Raji (cell line): ENCODE data around the gene CAMTA1.

Source experiments
- POLR2A ChIP-seq: IDR thresholded peaks from 2 replicates; pipeline ENCODE4 v1.6.1; 2011; ENCODE audit warnings: low read depth, low read length, control low read depth; ENCODE audit not compliant: insufficient read depth

CAMTA1 gene

DNA sequence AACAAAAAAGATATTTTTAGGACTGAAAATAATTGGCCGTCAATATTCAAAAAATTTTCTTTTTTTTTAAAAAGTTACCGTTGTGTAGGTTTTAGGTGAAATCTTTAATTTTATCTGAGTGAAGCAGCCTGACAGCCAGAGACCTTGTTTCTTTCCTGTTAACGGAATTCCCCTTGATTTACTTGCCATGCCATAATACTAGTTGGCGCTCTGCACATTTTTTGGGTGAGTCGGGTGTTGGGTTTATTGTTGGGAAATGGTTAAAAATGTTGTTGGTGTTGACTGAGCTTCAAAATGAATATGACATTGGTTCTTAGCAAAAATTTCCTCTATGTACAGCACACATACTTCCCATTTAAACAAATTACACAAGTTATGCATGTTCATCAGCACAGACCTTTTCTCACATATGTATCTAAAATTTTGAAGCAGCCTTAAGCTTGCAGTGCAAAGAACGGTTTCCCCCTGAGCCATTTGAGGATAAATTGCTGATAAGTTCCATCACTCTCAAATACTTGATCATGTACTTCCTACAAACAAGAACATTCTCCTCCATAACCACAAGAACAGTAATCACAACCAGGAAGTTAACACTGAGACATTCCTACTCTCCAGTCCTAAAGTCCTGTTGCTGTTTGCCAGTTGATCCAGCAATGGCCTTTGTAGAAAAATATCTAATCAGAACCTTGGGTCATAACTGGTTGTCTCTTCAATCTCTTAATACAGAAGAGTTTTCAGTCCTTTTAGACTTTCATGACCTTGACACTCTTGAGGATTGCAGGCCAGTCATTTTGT is 34.2 kb downstream of the CAMTA1 start:
- TF ChIP-seq POLR2A = no peak

DNA sequence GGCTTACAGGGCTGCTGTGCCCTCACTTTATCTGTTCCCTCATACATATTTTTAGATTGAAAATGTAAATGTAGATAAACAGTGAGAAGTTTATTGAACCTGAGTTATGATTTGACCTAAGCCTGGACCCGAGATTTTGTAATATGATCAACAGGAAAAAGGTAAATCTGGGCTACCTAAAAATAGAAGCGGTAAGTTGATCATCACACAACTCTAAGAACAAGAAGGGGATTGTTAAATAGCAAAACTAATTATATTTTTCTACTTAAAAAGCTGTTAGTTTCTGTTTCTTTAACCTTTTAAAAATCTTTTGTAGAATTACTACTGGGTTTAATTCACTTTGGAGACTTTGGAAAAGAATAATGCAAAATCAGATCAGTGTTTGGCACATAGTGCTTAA is 35.6 kb downstream of the CAMTA1 start:
- no peak for TF ChIP-seq POLR2A

DNA sequence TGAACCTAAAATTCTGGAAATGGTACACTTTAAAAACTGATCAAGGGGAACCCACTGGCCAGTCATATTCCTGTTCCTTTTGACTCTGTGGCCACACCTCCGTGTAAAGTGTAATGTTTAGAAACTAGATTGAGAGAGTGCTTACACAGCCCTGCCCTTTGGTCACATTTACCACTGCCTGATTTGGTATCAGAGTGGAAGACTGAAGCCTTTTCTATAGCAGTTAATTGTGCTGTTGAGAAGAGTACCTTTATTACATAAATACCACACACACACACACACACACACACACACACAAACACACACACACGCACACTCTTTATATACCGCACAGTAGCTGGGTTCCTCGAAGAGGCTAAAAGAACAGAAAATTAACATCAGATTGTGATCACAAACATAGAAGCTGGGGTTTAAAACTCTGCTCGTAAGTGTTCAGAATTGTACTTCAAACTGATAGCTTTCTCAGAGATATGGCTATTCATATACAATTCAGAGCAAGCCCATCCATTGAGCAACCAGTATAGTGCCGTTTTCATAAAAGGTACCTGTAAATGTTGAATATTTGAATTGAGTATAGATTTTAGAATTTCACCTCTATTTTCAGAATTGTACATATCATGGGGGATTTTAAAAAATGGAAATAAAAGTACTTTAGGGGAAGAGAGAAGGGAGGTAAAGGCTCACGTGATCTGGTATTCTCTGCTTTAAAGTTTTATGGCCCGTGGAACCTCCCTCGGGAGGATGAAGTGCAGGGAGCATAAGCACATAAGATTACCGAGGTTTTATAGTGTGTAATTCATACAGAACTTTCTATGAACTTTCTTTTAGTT is 37.5 kb downstream of the CAMTA1 start:
- no peak for TF ChIP-seq POLR2A

DNA sequence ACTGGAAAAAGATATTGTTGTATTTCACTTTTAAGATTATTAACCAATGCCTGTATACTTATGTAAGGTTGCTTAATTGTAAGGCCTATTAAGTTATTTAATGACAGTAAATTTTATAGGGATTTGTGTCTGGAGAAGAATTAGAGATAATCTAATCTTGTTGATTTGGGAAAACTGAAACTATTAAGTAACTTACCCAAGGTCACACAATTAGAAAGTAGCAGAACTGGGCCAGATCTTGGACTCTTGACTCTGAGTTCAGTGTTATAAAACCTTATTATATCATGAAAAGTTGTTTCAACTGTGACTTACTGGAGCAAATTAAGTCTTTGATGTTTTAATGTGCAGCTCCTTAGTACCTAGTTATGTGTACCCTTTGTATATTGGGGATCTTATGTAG is 38.5 kb downstream of the CAMTA1 start:
- no peak for TF ChIP-seq POLR2A

DNA sequence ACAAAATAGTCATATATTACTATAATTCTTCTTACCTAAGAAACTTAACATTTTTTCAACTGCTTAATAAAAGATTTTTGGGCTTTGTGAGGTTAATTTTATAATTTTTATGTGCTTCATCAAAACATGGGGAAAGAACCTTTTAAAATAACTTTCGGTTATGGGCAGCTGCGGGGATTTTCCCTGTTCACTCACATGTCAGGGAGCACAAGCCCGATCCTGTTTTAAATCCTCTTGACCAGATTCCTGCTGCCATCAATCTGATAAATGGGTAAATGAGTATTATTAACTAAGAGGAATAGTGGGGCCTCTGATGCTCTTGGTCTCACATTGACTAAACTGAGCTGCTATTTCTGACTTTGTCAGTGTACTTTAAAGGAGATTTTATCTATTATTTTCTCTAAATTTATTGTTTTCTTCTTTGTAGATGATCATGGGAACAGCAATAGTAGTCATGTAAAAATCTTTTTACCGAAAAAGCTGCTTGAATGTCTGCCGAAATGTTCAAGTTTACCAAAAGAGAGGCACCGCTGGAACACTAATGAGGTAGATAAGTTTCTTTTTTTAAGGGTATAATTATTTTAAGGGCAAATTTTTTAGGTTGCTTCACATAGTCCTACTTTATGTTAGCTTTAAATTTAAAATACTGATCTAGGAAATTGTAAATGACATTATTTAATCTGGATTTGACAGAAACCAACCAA is 39.6 kb downstream of the CAMTA1 start:
- TF ChIP-seq POLR2A = no peak

DNA sequence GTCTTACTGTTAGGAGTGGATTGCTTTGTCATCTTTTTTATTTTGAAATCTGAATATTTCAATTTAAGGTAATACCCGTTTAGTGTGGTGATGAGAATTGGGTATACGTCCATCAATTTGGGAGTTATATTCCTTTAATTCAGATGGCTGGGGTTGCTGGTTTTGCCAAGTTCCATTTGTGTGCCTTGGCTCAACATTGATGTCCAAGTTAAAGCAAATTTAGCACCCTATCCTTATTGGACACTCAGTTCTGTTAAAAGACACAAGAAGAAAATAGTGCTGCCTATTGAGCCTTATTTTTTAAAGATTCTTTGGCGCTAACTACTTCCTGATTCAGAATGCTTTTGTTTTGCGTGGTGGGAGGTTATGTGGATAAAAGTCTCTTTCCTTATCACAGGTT is 40.6 kb downstream of the CAMTA1 start:
- TF ChIP-seq POLR2A = no peak

DNA sequence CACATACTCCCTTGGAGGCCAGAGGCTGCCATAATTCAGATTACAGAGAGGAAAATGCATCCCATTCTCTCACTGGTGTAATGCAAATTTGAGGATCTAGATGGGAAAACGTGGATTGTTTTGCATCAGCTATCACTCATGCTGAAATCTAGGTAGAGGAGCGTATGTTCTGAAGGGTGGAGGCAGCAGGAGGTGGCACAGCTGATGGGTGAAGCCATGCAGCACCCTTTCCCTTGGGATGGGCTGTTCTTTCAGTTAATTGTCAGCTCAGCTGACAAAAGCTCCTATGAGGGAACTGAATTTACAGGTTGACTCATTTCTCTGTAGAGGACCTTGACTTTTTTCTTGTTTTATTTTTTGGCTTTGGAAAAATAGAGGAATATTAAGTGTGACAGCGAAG is 41.8 kb downstream of the CAMTA1 start:
- TF ChIP-seq POLR2A = no peak

DNA sequence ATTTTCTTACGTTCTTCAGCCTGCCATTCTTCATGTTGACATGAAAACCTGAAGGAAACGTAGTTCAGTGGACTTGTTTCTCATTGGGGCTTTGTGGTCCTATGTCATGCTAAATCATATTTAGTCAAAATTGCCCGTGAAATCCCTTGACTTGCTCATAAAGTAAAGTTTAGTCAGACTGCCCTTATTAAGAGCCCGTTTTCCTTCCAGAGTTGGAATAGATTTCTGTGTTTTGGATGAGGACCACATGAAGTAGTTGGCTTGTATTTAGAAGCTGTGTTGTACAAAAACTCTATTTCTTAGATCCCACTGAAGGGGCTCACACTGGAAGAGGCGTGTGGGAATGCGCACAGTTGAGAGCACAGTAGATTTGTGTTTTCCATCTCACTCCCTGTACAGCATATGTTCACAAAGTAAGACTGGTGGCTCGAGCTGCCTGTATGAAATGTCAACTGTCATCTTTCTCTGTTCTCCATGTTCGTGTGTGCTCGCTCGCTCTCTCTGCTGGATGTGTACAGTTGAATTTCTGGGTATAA is 42.4 kb downstream of the CAMTA1 start:
- no peak for TF ChIP-seq POLR2A

DNA sequence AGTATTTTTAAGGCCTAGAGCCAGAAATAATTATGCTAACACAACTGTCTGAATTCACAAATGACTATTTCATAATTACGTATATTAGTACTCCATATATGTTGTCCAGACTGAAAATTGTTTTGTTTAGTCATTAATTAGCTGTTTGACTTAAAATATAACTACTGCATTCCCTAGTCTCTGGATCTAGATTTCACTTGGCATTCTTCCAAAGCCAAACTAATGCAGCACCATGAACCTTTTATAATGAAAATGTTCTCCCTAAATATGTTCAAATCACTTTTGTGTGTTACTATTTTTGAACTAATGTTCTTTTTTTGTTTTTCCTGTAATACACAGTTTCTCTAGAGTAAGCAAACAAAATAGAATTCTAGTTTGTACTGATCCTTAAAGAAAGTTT is 46.1 kb downstream of the CAMTA1 start:
- TF ChIP-seq POLR2A = no peak

DNA sequence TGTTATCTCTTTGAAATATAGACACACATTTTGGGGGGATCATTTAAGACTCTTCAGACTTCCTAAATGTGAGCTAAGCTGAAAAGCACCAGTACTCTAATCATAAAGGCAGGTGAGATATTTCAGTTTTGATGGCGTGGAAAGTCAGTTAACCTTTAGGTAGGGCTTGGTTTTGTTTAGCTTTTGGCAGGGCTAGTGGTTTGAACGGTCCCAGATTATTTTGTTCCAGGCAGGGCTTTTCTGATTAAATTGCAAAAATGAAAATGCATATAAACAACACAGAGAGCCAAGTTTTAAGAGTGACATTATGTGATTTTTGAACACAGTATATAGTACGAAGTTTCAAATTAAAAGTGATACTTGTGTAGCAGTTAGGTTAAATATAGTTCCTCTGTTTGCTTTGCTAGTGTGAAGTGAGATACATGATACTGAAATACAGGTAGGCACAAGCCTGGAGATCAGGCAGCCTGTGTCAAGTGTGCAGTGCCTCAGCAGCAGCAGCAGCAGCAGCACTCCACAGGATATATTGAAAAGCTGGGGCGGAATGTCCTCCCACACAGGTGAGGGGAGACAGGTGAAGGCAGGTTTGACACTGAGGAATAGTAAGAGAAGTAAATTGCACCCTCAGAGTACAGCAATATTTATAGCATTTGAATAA is 47.4 kb downstream of the CAMTA1 start:
- TF ChIP-seq POLR2A = no peak

DNA sequence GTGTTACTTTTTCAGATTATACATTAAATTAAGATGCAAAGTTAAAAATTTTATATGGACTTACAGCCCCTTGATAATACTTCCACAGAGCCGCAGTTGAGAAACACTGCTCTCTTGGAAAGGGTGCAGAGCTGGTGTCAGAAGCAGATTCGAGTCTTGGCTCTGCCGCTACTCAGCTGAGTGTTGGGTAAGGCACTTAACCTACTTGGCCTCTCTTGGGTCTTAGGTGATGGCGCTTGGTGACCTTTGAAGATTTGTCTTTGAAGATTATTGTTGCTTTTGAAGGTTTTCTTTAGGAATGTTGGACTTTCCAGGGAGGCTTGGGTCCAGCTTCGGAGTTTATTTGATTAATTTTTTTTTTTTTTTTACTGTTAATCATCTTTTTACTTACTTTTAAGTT is 48.5 kb downstream of the CAMTA1 start:
- no peak for TF ChIP-seq POLR2A

DNA sequence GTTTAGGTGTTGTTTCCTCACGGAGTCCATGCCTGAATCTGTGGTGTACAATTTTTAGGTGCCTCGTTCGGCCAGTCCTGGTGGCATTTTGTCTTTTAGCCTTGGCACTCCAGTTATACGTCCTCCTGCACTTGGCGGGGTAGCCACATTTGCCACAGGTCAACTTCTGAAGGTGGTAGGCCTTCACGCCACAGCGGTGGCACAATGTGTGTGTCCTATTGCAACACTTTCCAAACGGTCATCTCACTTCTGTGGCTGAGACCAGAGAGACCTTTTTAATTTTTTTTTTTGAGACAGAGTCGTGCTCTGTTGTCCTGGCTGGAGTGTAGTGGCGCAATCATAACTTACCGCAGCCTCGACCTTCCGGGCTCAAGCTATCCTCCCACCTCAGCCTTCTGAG is 49.1 kb downstream of the CAMTA1 start:
- TF ChIP-seq POLR2A = no peak

DNA sequence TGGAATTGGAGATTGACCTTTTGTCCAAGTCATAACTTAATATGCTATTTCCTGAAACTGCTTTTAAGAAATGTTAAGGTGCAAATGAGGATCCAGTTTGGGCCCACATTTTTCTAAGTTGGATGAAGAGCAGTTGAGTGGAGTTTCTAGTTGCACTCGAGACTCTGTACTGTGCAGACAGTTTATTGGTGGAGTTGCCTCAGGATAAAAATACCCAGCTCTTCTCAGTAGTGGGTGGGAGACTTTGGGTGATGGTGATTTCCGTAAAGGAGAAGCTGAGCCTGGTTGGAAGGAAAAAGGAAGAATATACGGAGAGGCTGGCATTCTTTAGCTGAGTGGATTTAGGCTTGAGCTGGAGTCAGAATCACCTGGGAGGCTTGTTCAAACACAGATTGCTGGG is 49.9 kb downstream of the CAMTA1 start:
- TF ChIP-seq POLR2A = no peak

DNA sequence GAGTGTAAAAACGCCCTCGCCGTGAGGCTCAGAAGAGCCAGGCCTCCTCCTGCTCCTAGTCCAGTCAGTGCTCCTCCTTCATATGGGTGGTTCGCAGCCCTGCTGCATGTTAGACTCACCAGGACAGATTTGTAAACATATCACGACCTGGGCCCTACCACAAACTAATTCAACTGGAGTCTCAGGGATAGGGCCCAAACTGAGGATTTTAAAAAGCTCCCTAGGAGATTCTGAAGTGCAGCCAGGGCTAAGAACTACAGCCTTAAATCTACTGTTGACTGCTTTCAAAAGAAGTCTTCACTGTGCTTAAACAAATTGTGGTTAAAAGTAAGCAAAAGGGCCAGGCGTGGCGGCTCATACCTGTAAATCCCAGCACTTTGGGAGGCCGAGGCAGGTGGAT is 57.0 kb downstream of the CAMTA1 start:
- no peak for TF ChIP-seq POLR2A

DNA sequence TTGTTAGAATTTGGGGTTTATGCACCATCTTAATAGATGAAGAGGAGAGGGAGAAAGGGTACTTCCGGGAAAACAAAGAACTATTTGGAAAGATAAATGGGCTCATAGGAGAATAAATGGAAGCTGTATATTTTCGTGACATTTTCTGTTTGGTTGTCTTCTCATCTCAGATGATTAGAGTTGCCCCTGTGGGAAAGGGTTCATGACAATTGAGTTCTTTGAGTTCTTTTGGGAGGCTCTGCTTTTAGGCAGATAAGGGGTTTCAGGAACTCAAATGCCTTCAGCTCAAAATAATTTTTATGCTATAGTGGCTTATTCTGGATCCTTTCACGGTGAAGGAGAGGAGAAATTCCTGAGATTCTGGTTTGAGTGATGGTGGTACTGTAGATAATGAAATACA is 63.6 kb downstream of the CAMTA1 start:
- TF ChIP-seq POLR2A = no peak
